B cell (primary cell): ENCODE measurements around the gene SEC24A. TPM values are rescaled to one million over a fixed set of nuclear protein-coding genes. Genes with fewer than 3 reads are reported as not detected.
A peak's percentile ranks its signal among the peaks of the same experiment; 100 is the strongest.

Experiments used
- ATAC-seq: fragments of 200-7000 bp; cut with Tn5 transposase; one replicate; pipeline ENCODE4 v1.10.0; 2021; ENCODE audit warnings: low read depth, mild to moderate bottlenecking, moderate number of reproducible peaks, moderate library complexity
- CTCF ChIA-PET: fragments of 350-600 bp; sonication (Branson Sonifier 250); formaldehyde crosslinking; loops from one replicate; lab custom pipeline; 2021; ENCODE audit warnings: antibody characterized with exemption, inconsistent platforms; lab: Charles Lee
- POLR2A ChIA-PET: fragments of 350-600 bp; sonication (Branson Sonifier 250); formaldehyde crosslinking; loops from one replicate; lab custom pipeline; 2021; ENCODE audit warnings: antibody characterized with exemption; lab: Charles Lee
- DNase-seq: peaks from one replicate; pipeline ENCODE4 v3.0.0; 2013
- H2AFZ ChIP-seq: 2 replicates; pipeline ENCODE4 v1.6.1; 2012; ENCODE audit warnings: mild to moderate bottlenecking, low read depth, low read length; ENCODE audit not compliant: insufficient read depth, poor library complexity, severe bottlenecking
- H3K27ac ChIP-seq, 2 donors: 1 replicate in 1 of 2; 2 replicates in 1 of 2; pipeline ENCODE4 v1.5.1; 2012 to 2013; ENCODE audit warnings: low read length in 2 of 2, mild to moderate bottlenecking in 2 of 2, moderate library complexity in 1 of 2
- H3K27me3 ChIP-seq, 4 experiments: fragments of 200-600 bp in 1 of 4; sonication (generic) in 1 of 4; replicated peaks in 1 of 4; 1 replicate in 2 of 4; 2 replicates in 2 of 4; pipeline versions ENCODE4 v1.6.1 to v1.7.0; 2013 to 2016; ENCODE audit warnings: low read length in 3 of 4, mild to moderate bottlenecking in 2 of 4, mixed read lengths in 1 of 4, moderate library complexity in 1 of 4; ENCODE audit not compliant: insufficient read depth in 4 of 4, control insufficient read depth in 3 of 4; ENCODE audit errors: control extremely low read depth in 1 of 4
- H3K36me3 ChIP-seq, 2 experiments: replicated peaks in 1 of 2; 1 replicate in 1 of 2; 2 replicates in 1 of 2; pipeline versions ENCODE4 v1.6.1 to v1.7.1; 2013; ENCODE audit warnings: low read length in 1 of 2; ENCODE audit not compliant: insufficient read depth in 2 of 2, control insufficient read depth in 1 of 2; ENCODE audit errors: control extremely low read depth in 1 of 2, extremely low read depth in 1 of 2
- H3K4me1 ChIP-seq, 2 donors: fragments of 200-600 bp in 1 of 2; sonication (generic) in 1 of 2; 1 replicate in 1 of 2; 2 replicates in 1 of 2; pipeline versions ENCODE4 v1.5.1 to v1.6.1; 2013 to 2017; ENCODE audit warnings: low read length in 2 of 2; ENCODE audit not compliant: control insufficient read depth in 2 of 2, insufficient read depth in 2 of 2
- H3K4me2 ChIP-seq: replicated peaks from 2 replicates; pipeline ENCODE3; 2012; ENCODE audit warnings: mild to moderate bottlenecking, low read depth, low read length; ENCODE audit not compliant: poor library complexity, severe bottlenecking
- H3K4me3 ChIP-seq, 5 experiments: fragments of 200-600 bp in 1 of 5; sonication (generic) in 1 of 5; 1 replicate in 3 of 5; 2 replicates in 2 of 5; pipeline versions ENCODE4 v1.5.1 to v1.7.0; 2011 to 2016; ENCODE audit warnings: low read length in 4 of 5, mild to moderate bottlenecking in 4 of 5, low read depth in 2 of 5, control low read depth in 1 of 5, moderate library complexity in 1 of 5; ENCODE audit not compliant: insufficient read depth in 1 of 5; ENCODE audit errors: control extremely low read depth in 1 of 5, extremely low read depth in 1 of 5
- H3K79me2 ChIP-seq: fragments of 200-600 bp; sonication (generic); one replicate; pipeline ENCODE4 v1.6.0; 2016; ENCODE audit warnings: low read length; ENCODE audit not compliant: control insufficient read depth, insufficient read depth
- H3K9ac ChIP-seq: fragments of 200-600 bp; sonication (generic); 2 replicates; pipeline ENCODE4 v1.6.1; 2017; ENCODE audit warnings: mild to moderate bottlenecking, low read length, moderate library complexity
- H3K9me3 ChIP-seq, 3 donors: one replicate each; pipeline versions ENCODE4 v1.6.1 to v1.7.1; 2013; ENCODE audit warnings: low read length in 2 of 3; ENCODE audit not compliant: control insufficient read depth in 2 of 3, insufficient read depth in 1 of 3; ENCODE audit errors: control extremely low read depth in 1 of 3
- H4K20me1 ChIP-seq: 2 replicates; pipeline ENCODE4 v1.6.0; 2012; ENCODE audit warnings: mild to moderate bottlenecking, low read length; ENCODE audit not compliant: insufficient read depth, control insufficient read depth, poor library complexity, severe bottlenecking
- H3K27ac Mint-ChIP-seq: one replicate; pipeline ENCODE4 v1.8.0; 2021; ENCODE audit warnings: mixed read lengths
- H3K27me3 Mint-ChIP-seq: one replicate; pipeline ENCODE4 v1.8.0; 2021; ENCODE audit warnings: mixed read lengths
- H3K4me1 Mint-ChIP-seq: one replicate; pipeline ENCODE4 v1.8.0; 2021; ENCODE audit warnings: mixed read lengths
- H3K4me3 Mint-ChIP-seq: one replicate; pipeline ENCODE4 v1.8.0; 2021; ENCODE audit warnings: mixed read lengths
- H3K9me3 Mint-ChIP-seq: one replicate; pipeline ENCODE4 v1.8.0; 2022; ENCODE audit warnings: mixed read lengths; ENCODE audit not compliant: insufficient read depth
- CTCF ChIP-seq: fragments of 200-600 bp; IDR thresholded peaks from one replicate; pipeline ENCODE4 v1.8.0; 2022; ENCODE audit warnings: antibody characterized with exemption, mild to moderate bottlenecking
- EZH2 ChIP-seq: IDR thresholded peaks from 2 replicates; pipeline ENCODE4 v1.6.1; 2012; ENCODE audit warnings: borderline replicate concordance, low read depth, mild to moderate bottlenecking, moderate library complexity, low read length; ENCODE audit not compliant: insufficient read depth, poor library complexity, severe bottlenecking
- WGBS: methylation state at CpG from one replicate; pipeline ENCODE4 v1.1.5; 2013; ENCODE audit warnings: missing lambda C conversion rate; ENCODE audit not compliant: insufficient coverage; 5-methylcytosine and 5-hydroxymethylcytosine counted together
- intact Hi-C: fragments of 100-400 bp; cut with micrococcal nuclease; formaldehyde crosslinking; loops from one replicate; pipeline ENCODE4 v1.10.0; 2022
- polyA plus RNA-seq: library from polyadenylated mRNA; depleted of rRNA; stranded (reverse); fragments of >200 nt; gene quantifications from 2 replicates; pipeline ENCODE4 v1.2.3, GENCODE V29; 2012
- total RNA-seq, 2 donors: library from RNA; stranded (reverse); fragments of 120-200 nt in 1 of 2; gene quantifications; 1 replicate in 1 of 2; 2 replicates in 1 of 2; pipeline versions ENCODE4 v1.2.3 to v1.2.4, GENCODE V29; 2013 to 2022

SEC24A gene
- total and polyA plus RNA-seq, 2 donors (not counting 1 experiment from before 2014, with no cell fraction given), result 6.9 to 13.0 TPM

GRCh38 chr5:134738963-134739661 is 90.5 kb downstream of the SEC24A start:
- Mint-ChIP-seq H3K9me3 (no peaks in the 10 kb centered on the region), H3K4me3 (peak overlapping the region; percentile 90), H3K4me1 (peaks cover 33% of the 10 kb centered on the region), H3K27ac (peak overlapping the region; percentile 89), H3K27me3 (no peaks in the 10 kb centered on the region)
- DNase-seq (peak; percentile 64), ATAC-seq (no peak)
- POLR2A ChIA-PET, result interaction anchor here (0.6 to 2.6 kb wide), 10 partner anchors 19 to 638 kb away, joined by 3 to 30 read pairs (median 4); partner anchors contain the start of genes C5orf24, DDX46, JADE2 and PCBD2
- H3K4me2 ChIP-seq, result peak overlapping the region; percentile 94
- peaks cover 24 to 42% of the 10 kb centered on the region in 2 donors for H3K4me1 ChIP-seq
- TF ChIP-seq EZH2 (no peak), CTCF (no peak)
- no peaks in the 10 kb centered on the region for H3K36me3 ChIP-seq
- peak overlapping the region; percentile 69 to 94 (median 89) for H3K4me3 ChIP-seq
- CTCF ChIA-PET, result interaction anchor here (0.7 to 7.0 kb wide), 14 partner anchors 12 to 554 kb away, joined by 3 to 93 read pairs (median 3); partner anchors contain the start of genes DDX46, PCBD2 and SAR1B
- H3K9me3 ChIP-seq, result no peaks in the 10 kb centered on the region
- intact Hi-C loops, result loop anchor here (1.0 to 10.0 kb wide), 10 partner anchors 19 to 562 kb away; partner anchors contain the start of genes C5orf24, DDX46, PCBD2 and PPP2CA
- peak overlapping the region; percentile 98 for H2AFZ ChIP-seq
- H3K27me3 ChIP-seq, result no peaks in the 10 kb centered on the region
- H3K27ac ChIP-seq, result peak overlapping the region; percentile 77 to 89
- whole genome bisulfite sequencing, result 1% methylated on average over 14 of the region's 21 CpGs
- H3K9ac ChIP-seq, result peak overlapping the region; percentile 84
- peaks cover 50% of the 10 kb centered on the region for H3K79me2 ChIP-seq
- no peaks in the 10 kb centered on the region for H4K20me1 ChIP-seq

GRCh38 chr5:134741052-134741451 is 92.5 kb downstream of the SEC24A start:
- Histone ChIP-seq H3K4me3 (no peak overlapping the region), H3K27ac (no peak overlapping the region), H3K9me3 (no peaks in the 10 kb centered on the region), H3K27me3 (no peaks in the 10 kb centered on the region), H3K36me3 (peaks cover 0 to 4% of the 10 kb centered on the region in 2 experiments), H4K20me1 (no peaks in the 10 kb centered on the region), H3K4me2 (no peak overlapping the region), H2AFZ (no peak overlapping the region), H3K79me2 (peaks cover 57% of the 10 kb centered on the region), H3K9ac (no peak overlapping the region), H3K4me1 (peaks cover 19 to 32% of the 10 kb centered on the region in 2 donors)
- H3K4me1 Mint-ChIP-seq, result peaks cover 31% of the 10 kb centered on the region
- CTCF ChIA-PET, result interaction anchor here (4.4 to 7.0 kb wide), 2 partner anchors 16 to 163 kb away, joined by 70 to 93 read pairs; partner anchors contain the start of genes DDX46 and PCBD2
- no peaks in the 10 kb centered on the region for H3K27me3 Mint-ChIP-seq
- WGBS, result 91% methylated on average over 11 of the region's 11 CpGs
- no peak overlapping the region for H3K27ac Mint-ChIP-seq
- TF ChIP-seq EZH2 (no peak), CTCF (no peak)
- intact Hi-C loops, result no loop called here
- DNase-seq (no peak), ATAC-seq (no peak)
- H3K9me3 Mint-ChIP-seq, result no peaks in the 10 kb centered on the region
- H3K4me3 Mint-ChIP-seq, result no peak overlapping the region
- POLR2A ChIA-PET, result no interaction called here
